GM20000 (cell line): ENCODE measurements around the gene GSTM1.

Experiments used
- DNase-seq: peaks from one replicate; pipeline ENCODE4 v3.0.0; 2012; ENCODE audit warnings: low spot score
- TF ChIP-seq, protein P1 (sequence below): IDR thresholded peaks from 2 replicates; pipeline ENCODE4 v1.5.1; 2012; ENCODE audit warnings: mild to moderate bottlenecking, control low read depth; ENCODE audit errors: extremely low read depth, missing control alignments

GSTM1 gene

GRCh38 chr1:109716570-109717090 is 29.0 kb downstream of the GSTM1 start:
- TF ChIP-seq, protein P1, sequence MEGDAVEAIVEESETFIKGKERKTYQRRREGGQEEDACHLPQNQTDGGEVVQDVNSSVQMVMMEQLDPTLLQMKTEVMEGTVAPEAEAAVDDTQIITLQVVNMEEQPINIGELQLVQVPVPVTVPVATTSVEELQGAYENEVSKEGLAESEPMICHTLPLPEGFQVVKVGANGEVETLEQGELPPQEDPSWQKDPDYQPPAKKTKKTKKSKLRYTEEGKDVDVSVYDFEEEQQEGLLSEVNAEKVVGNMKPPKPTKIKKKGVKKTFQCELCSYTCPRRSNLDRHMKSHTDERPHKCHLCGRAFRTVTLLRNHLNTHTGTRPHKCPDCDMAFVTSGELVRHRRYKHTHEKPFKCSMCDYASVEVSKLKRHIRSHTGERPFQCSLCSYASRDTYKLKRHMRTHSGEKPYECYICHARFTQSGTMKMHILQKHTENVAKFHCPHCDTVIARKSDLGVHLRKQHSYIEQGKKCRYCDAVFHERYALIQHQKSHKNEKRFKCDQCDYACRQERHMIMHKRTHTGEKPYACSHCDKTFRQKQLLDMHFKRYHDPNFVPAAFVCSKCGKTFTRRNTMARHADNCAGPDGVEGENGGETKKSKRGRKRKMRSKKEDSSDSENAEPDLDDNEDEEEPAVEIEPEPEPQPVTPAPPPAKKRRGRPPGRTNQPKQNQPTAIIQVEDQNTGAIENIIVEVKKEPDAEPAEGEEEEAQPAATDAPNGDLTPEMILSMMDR, result no peak
- no peak for DNase-seq

DNA sequence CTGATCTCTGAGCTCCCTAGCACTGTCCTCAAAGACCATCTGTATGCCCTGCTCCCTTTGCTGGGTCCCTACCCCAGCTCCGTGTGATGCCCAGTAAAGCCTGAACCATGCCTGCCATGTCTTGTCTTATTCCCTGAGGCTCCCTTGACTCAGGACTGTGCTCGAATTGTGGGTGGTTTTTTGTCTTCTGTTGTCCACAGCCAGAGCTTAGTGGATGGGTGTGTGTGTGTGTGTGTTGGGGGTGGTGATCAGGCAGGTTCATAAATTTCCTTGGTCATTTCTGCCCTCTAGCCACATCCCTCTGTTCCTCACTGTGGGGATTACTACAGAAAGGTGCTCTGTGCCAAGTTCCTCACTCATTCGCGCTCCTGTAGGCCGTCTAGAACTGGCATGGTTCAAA is 30.1 kb downstream of the GSTM1 start:
- TF ChIP-seq, protein P1, result no peak
- DNase-seq, result no peak

DNA sequence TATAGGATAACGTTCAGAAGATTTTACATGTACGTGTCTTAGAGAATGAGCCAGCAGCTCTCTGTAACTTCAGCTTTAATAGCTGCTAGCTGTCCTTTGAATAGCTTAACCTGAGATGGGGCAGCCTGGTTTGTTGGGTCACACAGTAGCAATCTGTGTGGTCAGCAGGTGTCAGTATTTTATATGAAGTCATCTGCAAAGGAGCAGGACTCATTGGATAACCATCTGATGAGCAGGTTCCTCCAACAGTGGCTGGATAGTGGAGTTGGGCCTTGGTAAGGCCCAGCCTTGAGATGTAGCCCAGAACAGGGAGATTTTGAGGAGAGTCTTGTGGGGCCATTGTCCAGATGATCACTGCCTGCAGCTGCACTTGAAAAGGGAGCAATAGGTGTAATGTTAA is 30.9 kb downstream of the GSTM1 start:
- DNase-seq, result no peak
- TF ChIP-seq, protein P1, result no peak

- no peak for DNase-seq
- TF ChIP-seq, protein P1, result no peak
Observed at GRCh38 chr1:109719337-109719837, 31.8 kb downstream of the GSTM1 start.

DNA sequence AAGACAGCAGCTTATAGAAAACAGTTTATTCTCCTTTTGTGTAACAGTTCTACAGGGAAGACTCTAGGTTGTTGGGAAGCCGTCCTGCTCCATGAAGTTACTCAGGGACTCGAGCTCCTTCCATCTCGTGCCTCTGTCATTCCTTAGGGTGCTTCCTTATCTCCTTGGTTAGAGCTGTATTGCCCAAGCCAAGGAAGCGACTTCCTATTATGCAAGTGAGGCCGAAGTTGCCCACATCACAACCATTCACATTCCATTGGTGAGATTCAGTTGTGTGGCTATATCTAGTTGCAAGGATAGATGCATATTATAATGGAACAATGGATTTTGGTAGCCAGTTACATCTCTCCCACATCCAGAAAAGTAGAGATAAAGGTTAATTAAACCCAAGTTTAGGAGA is 33.4 kb downstream of the GSTM1 start:
- TF ChIP-seq, protein P1, result no peak

GRCh38 chr1:109721971-109722370 is 34.4 kb downstream of the GSTM1 start:
- TF ChIP-seq, protein P1, result no peak
- DNase-seq, result no peak

More for the DNA sequence above, 33.4 kb downstream of the GSTM1 start:
- DNase-seq, result no peak

DNA sequence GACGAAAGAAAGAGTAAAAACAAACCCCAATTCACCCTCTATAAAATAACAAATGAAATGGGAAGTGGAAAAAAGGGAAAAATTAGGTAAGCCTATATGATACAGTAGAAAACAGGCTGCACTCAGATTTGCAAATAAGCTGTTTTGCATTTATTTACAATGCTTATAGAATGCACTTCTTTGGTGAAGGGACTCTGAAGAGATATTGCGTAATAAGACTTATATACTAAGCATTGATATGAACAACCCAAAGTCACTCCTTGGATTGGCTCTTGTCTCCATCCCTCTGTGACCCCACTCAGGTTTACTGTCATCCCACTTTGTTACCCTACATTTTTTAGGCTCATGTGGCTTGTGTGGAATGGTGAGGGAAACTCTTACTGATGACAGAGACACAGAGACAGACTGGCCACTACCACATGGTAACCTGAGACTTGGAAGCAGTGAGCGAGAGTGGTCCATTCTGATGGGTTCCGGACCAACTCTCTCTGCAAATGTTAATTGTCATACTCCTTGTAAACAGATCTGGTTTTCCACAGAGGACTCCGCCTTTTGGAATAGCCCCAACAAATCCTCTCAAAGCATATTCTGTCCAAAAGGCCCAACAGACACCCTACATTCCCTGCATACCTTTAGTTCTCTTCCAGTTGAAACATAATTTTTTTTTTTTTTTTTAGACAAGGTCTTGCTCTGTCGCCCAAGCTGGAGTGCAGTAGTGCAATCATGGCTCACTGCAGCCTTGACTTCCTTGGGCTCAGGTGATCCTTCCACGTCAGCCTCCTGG is 35.5 kb downstream of the GSTM1 start:
- no peak for DNase-seq
- TF ChIP-seq, protein P1, result no peak
